GM12875 (cell line): ENCODE results near the gene SRMS.

ENCODE experiments used
- H3K4me3 ChIP-seq: one replicate; pipeline ENCODE4 v1.5.1; 2011; ENCODE audit warnings: low read depth, low read length, control low read depth
- CTCF ChIP-seq: IDR thresholded peaks from 2 replicates; pipeline ENCODE4 v1.5.1; 2011; ENCODE audit warnings: low read depth, mild to moderate bottlenecking, control low read depth, inconsistent platforms, low read length, moderate library complexity, borderline replicate concordance; ENCODE audit not compliant: insufficient read depth

Gene SRMS

GRCh38 chr20:63586797-63587196, 39.2 kb upstream of the SRMS start:
- TF ChIP-seq CTCF: no peak
- H3K4me3 ChIP-seq: no peak overlapping the region

- H3K4me3 ChIP-seq: no peak overlapping the region
- no peak for TF ChIP-seq CTCF
These were observed 38.3 kb upstream of the SRMS start for GRCh38 chr20:63585616-63586565.

- H3K4me3 ChIP-seq: no peak overlapping the region
- no peak for TF ChIP-seq CTCF
These were observed 35.0 kb upstream of the SRMS start for GRCh38 chr20:63582382-63583063.

GRCh38 chr20:63580796-63581461, 33.4 kb upstream of the SRMS start:
- H3K4me3 ChIP-seq: no peak overlapping the region
- TF ChIP-seq CTCF: peak; percentile 67

GRCh38 chr20:63579017-63579694, 31.6 kb upstream of the SRMS start:
- no peak overlapping the region for H3K4me3 ChIP-seq
- TF ChIP-seq CTCF: no peak

GRCh38 chr20:63578224-63579016, 30.9 kb upstream of the SRMS start:
- no peak; the same call in 1 of the 2 replicates for TF ChIP-seq CTCF
- no peak overlapping the region for H3K4me3 ChIP-seq
